DND-41 (cell line): Measurements from ENCODE around the gene HYAL1.

ENCODE experiments used
- ATAC-seq: fragments of 200-7000 bp; cut with Tn5 transposase; 3 replicates; pipeline ENCODE4 v1.9.1; 2021; ENCODE audit warnings: low read depth; ENCODE audit not compliant: insufficient read depth
- DNase-seq: peaks from one replicate; pipeline ENCODE4 v3.0.0-alpha.2; 2020
- H2AFZ ChIP-seq: 2 replicates; pipeline ENCODE4 v1.6.0; 2012; ENCODE audit warnings: low read depth, low read length
- H3K27ac ChIP-seq: 2 replicates; pipeline ENCODE4 v1.5.1; 2012; ENCODE audit warnings: low read length, inconsistent platforms
- H3K27me3 ChIP-seq: fragments of 200-600 bp; sonication (generic); 2 replicates; pipeline ENCODE4 v1.6.0; 2012; ENCODE audit warnings: low read length, mild to moderate bottlenecking, inconsistent platforms; ENCODE audit not compliant: insufficient read depth, poor library complexity
- H3K36me3 ChIP-seq: 2 replicates; pipeline ENCODE4 v1.5.1; 2012; ENCODE audit warnings: low read length, inconsistent platforms; ENCODE audit not compliant: insufficient read depth
- H3K4me1 ChIP-seq: 2 replicates; pipeline ENCODE4 v1.5.1; 2012; ENCODE audit warnings: mild to moderate bottlenecking, low read length; ENCODE audit not compliant: insufficient read depth
- H3K4me2 ChIP-seq: 2 replicates; pipeline ENCODE4 v1.6.0; 2012; ENCODE audit warnings: mild to moderate bottlenecking, moderate library complexity, low read length, inconsistent platforms; ENCODE audit not compliant: insufficient read depth
- H3K4me3 ChIP-seq, 2 experiments: fragments of 200-600 bp in 1 of 2; shearing (Covaris generic) in 1 of 2; 2 replicates each; pipeline ENCODE4 v1.5.1; 2012 to 2016; ENCODE audit warnings: inconsistent platforms in 2 of 2, low read length in 2 of 2, mild to moderate bottlenecking in 2 of 2, low read depth in 1 of 2, moderate library complexity in 1 of 2
- H3K79me2 ChIP-seq: 2 replicates; pipeline ENCODE4 v1.6.0; 2012; ENCODE audit warnings: low read length, inconsistent platforms; ENCODE audit not compliant: insufficient read depth
- H3K9ac ChIP-seq: 2 replicates; pipeline ENCODE4 v1.6.0; 2012; ENCODE audit warnings: low read depth, mild to moderate bottlenecking, inconsistent platforms, low read length, moderate library complexity
- H3K9me3 ChIP-seq: 2 replicates; pipeline ENCODE4 v1.5.1; 2012; ENCODE audit warnings: low read length, moderate library complexity, mild to moderate bottlenecking, inconsistent platforms; ENCODE audit not compliant: insufficient read depth, severe bottlenecking
- H4K20me1 ChIP-seq: 2 replicates; pipeline ENCODE4 v1.6.0; 2012; ENCODE audit warnings: low read length; ENCODE audit not compliant: insufficient read depth
- EZH2 ChIP-seq: IDR thresholded peaks from 3 replicates; pipeline ENCODE4 v1.6.1; 2012; ENCODE audit warnings: borderline replicate concordance, low read depth, mild to moderate bottlenecking, moderate library complexity, low read length, inconsistent platforms; ENCODE audit not compliant: severe bottlenecking
- TF ChIP-seq, protein P1 (sequence below): IDR thresholded peaks from 2 replicates; pipeline ENCODE4 v1.5.1; 2012; ENCODE audit warnings: borderline replicate concordance, low read length, moderate library complexity, mild to moderate bottlenecking; ENCODE audit not compliant: poor library complexity, severe bottlenecking; ENCODE audit errors: extremely low read depth

Gene HYAL1

DNA sequence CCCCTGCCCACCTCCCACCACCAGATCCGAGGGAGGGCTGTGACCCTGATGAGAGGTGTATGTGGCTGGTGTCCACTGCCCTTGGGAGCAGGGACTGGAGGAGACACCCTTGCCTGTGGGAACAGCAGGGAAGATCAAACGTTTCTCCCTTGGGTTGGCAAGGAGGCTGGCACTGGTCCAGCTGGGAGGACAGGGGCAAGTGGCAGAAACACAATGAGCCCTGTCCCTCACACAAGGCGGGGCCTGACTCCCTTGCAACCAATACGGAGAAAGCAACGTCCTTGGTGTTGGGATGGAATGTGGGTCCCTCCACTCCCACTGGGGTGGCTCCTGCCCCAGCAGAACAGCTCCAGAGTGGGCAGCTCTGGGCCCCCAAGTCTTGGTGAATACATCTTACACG lies 13.9 kb upstream of the HYAL1 start:
- TF ChIP-seq EZH2, result no peak
- TF ChIP-seq, protein P1, sequence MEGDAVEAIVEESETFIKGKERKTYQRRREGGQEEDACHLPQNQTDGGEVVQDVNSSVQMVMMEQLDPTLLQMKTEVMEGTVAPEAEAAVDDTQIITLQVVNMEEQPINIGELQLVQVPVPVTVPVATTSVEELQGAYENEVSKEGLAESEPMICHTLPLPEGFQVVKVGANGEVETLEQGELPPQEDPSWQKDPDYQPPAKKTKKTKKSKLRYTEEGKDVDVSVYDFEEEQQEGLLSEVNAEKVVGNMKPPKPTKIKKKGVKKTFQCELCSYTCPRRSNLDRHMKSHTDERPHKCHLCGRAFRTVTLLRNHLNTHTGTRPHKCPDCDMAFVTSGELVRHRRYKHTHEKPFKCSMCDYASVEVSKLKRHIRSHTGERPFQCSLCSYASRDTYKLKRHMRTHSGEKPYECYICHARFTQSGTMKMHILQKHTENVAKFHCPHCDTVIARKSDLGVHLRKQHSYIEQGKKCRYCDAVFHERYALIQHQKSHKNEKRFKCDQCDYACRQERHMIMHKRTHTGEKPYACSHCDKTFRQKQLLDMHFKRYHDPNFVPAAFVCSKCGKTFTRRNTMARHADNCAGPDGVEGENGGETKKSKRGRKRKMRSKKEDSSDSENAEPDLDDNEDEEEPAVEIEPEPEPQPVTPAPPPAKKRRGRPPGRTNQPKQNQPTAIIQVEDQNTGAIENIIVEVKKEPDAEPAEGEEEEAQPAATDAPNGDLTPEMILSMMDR, result no peak
- Histone ChIP-seq H3K4me3 (no peak overlapping the region), H3K27ac (no peak overlapping the region), H2AFZ (no peak overlapping the region), H3K79me2 (peaks cover 24% of the 10 kb centered on the region), H3K36me3 (peaks cover 44% of the 10 kb centered on the region), H3K4me2 (no peak overlapping the region), H3K9me3 (no peaks in the 10 kb centered on the region), H3K27me3 (no peaks in the 10 kb centered on the region), H3K9ac (no peak overlapping the region), H4K20me1 (peaks cover 19% of the 10 kb centered on the region; the same call in 1 of the 2 replicates), H3K4me1 (peaks cover 39% of the 10 kb centered on the region)
- DNase-seq (no peak), ATAC-seq (no peak)

DNA sequence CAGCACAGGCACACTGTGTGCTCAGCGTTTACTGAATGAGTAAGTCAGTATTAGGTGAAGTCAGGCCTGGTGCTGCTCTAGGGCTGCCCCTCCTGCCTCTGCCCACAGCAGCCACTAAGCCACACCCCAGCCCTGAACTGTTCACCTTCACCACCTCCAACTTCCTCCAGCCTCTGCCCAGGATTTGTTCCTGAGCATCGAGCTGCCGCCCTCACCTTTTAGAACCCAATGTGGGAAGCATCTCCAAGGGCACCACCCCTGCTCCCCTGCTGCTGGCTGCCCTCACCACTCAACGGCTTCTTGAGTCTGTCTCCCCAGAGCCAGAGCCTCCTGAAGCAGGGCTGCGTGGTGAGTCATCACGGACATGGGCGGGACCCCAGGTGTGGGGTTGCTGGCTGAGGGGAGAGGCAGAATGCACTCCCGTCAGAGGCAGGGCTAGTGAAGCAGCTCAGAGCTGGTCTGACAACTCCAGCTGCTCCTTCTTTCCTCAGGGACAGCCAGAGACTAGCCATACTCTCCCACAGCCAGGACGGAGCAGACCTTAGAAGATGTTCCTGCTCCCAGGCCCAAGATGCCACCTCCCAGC lies 13.4 kb upstream of the HYAL1 start:
- H3K36me3 ChIP-seq, result peaks cover 44% of the 10 kb centered on the region
- H3K27ac ChIP-seq, result no peak overlapping the region
- peaks cover 33% of the 10 kb centered on the region for H3K4me1 ChIP-seq
- DNase-seq (no peak), ATAC-seq (no peak)
- H3K27me3 ChIP-seq, result no peaks in the 10 kb centered on the region
- H3K4me2 ChIP-seq, result no peak overlapping the region
- H3K4me3 ChIP-seq, result no peak overlapping the region
- peaks cover 24% of the 10 kb centered on the region for H3K79me2 ChIP-seq
- no peak for TF ChIP-seq EZH2
- TF ChIP-seq, protein P1, result no peak
- no peak overlapping the region for H2AFZ ChIP-seq
- peaks cover 19% of the 10 kb centered on the region; the same call in 1 of the 2 replicates for H4K20me1 ChIP-seq
- no peaks in the 10 kb centered on the region for H3K9me3 ChIP-seq
- H3K9ac ChIP-seq, result no peak overlapping the region

DNA sequence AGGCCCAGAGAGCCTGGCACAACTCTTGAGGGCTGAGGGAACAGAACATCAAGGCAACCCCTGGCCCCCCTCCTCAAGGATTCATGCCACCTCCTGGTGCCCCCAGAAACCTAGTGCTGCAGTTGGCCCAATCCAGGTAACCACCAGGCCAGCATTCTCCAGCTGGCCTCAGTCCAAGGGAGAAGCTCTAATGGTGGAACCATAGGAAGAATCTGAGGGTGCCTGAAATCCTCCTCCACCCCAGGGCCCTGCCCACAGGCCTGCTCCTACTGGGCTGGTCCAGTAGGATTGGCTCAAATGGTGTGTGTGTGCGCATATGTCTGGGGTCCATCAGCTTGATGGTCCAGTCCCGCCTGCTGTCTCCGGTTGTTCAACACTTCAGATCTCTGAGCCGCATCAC lies 11.4 kb upstream of the HYAL1 start:
- H3K4me1 ChIP-seq, result peaks cover 20% of the 10 kb centered on the region
- no peak overlapping the region for H3K4me2 ChIP-seq

More for the DNA sequence above, 11.4 kb upstream of the HYAL1 start:
- Histone ChIP-seq H3K27ac (no peak overlapping the region), H3K4me3 (no peak overlapping the region), H3K36me3 (peaks cover 40% of the 10 kb centered on the region), H3K79me2 (peaks cover 13% of the 10 kb centered on the region), H2AFZ (no peak overlapping the region), H4K20me1 (peaks cover 13% of the 10 kb centered on the region; the same call in 1 of the 2 replicates), H3K9me3 (peaks cover 2% of the 10 kb centered on the region), H3K27me3 (no peaks in the 10 kb centered on the region), H3K9ac (no peak overlapping the region)
- ATAC-seq, result no peak
- TF ChIP-seq EZH2, result no peak
- TF ChIP-seq, protein P1, result no peak
- DNase-seq, result no peak
